ENCODE measurements around the gene GPR39. TPM values are rescaled to one million over a fixed set of nuclear protein-coding genes. Genes with fewer than 3 reads are reported as not detected.

The GPR39 gene
- total and polyA plus RNA-seq, 2 donors from 2014 or later = 4.9 to 8.7 TPM

DNA sequence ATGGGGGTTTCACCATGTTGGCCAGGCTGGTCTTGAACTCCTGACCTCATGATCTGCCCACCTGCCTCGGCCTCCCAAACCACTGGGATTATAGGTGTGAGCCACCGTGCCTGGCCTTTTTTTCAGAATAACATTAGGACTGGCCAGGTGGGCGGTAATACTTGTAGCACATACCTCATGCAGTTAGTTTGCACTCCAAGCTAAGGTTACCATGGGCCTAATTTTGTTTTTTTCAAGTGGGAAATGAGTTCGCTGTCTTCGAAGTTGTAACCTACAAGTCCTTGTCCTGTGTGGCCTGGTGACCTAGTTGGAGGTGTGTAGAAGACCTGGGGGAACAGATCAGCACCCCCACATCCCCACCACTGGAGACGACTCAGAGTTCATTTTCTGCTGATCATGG, 178.6 kb downstream of the GPR39 start:
- H3K9ac ChIP-seq (ENCODE audit: low read length in 3 of 3) = no peak overlapping the region
- H3K27me3 ChIP-seq (ENCODE audit: control insufficient read depth, insufficient read depth, low read length) = no peaks in the 10 kb centered on the region
- FAIRE-seq (no peak), DNase-seq (no peak)
- H3K4me1 ChIP-seq (ENCODE audit: control insufficient read depth in 2 of 3, insufficient read depth in 2 of 3, low read depth in 1 of 3, low read length in 3 of 3) = no peaks in the 10 kb centered on the region
- no peak overlapping the region for H3K27ac ChIP-seq (ENCODE audit: low read depth in 2 of 2, low read length in 2 of 2)
- H3K4me3 ChIP-seq (ENCODE audit: low read length in 3 of 3) = no peak overlapping the region
- no peaks in the 10 kb centered on the region for H3K9me3 ChIP-seq (ENCODE audit: control insufficient read depth in 2 of 3, insufficient read depth in 1 of 3, low read length in 3 of 3)
- intact Hi-C loops (cut with DNase I) = no loop called here
- TF ChIP-seq, protein P1, sequence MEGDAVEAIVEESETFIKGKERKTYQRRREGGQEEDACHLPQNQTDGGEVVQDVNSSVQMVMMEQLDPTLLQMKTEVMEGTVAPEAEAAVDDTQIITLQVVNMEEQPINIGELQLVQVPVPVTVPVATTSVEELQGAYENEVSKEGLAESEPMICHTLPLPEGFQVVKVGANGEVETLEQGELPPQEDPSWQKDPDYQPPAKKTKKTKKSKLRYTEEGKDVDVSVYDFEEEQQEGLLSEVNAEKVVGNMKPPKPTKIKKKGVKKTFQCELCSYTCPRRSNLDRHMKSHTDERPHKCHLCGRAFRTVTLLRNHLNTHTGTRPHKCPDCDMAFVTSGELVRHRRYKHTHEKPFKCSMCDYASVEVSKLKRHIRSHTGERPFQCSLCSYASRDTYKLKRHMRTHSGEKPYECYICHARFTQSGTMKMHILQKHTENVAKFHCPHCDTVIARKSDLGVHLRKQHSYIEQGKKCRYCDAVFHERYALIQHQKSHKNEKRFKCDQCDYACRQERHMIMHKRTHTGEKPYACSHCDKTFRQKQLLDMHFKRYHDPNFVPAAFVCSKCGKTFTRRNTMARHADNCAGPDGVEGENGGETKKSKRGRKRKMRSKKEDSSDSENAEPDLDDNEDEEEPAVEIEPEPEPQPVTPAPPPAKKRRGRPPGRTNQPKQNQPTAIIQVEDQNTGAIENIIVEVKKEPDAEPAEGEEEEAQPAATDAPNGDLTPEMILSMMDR (IDR thresholded peaks at IDR 0.05; ENCODE audit: borderline replicate concordance, extremely low read depth, insufficient read depth) = no peak
- H3K36me3 ChIP-seq (ENCODE audit: control insufficient read depth in 2 of 3, insufficient read depth in 3 of 3, low read length in 3 of 3) = no peaks in the 10 kb centered on the region

DNA sequence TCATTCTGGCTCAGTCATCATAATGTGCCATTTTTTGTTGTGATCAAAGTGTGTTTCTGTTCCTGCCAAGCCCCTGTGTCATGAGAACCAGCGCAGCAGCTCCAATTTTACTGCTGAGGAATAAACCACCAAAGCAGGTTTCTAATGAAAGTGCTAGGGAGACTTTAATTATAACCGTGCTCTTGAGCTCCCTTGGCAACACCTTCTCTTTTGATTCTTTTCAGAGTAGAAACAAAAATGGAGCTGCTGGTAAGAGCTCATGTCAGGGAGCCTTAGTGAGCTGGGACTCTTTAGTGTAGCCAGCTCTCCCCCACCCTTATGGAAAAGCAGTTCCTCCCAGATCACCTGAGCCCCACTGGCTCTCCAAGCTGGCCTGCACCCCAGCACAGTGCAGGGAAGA, 179.1 kb downstream of the GPR39 start:
- Histone ChIP-seq H3K36me3 (ENCODE audit: control insufficient read depth in 2 of 3, insufficient read depth in 3 of 3, low read length in 3 of 3) (no peaks in the 10 kb centered on the region), H3K4me1 (ENCODE audit: control insufficient read depth in 2 of 3, insufficient read depth in 2 of 3, low read depth in 1 of 3, low read length in 3 of 3) (no peaks in the 10 kb centered on the region), H3K9me3 (ENCODE audit: control insufficient read depth in 2 of 3, insufficient read depth in 1 of 3, low read length in 3 of 3) (no peaks in the 10 kb centered on the region), H3K4me3 (ENCODE audit: low read length in 3 of 3) (no peak overlapping the region), H3K27me3 (ENCODE audit: control insufficient read depth, insufficient read depth, low read length) (no peaks in the 10 kb centered on the region), H3K27ac (ENCODE audit: low read depth in 2 of 2, low read length in 2 of 2) (no peak overlapping the region), H3K9ac (ENCODE audit: low read length in 3 of 3) (no peak overlapping the region)
- FAIRE-seq = no peak
- intact Hi-C loops (cut with DNase I) = no loop called here
- DNase-seq = no peak
- TF ChIP-seq, protein P1 (IDR thresholded peaks at IDR 0.05; ENCODE audit: borderline replicate concordance, extremely low read depth, insufficient read depth) = no peak

DNA sequence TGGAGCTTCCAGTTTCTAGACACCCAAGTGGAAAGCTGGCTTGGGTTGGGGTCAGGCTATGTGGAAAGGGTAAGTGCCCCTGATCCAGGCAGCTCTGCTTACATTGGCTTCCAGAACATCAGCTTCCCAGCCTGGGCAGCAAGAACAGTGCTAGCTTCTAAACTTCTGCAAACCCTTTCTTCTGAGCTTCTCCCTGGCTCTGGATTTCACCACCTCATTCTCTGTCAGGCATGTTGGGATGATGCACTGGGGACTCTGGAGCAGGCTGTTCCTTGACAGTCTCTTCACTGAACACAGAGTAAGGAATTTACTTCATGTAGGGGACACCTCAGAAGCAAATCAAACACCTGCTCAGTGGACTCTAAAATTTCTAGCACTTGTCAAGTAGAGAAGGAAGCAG, 180.6 kb downstream of the GPR39 start:
- Histone ChIP-seq H3K27me3 (ENCODE audit: control insufficient read depth, insufficient read depth, low read length) (no peaks in the 10 kb centered on the region), H3K9ac (ENCODE audit: low read length in 3 of 3) (no peak overlapping the region), H3K9me3 (ENCODE audit: control insufficient read depth in 2 of 3, insufficient read depth in 1 of 3, low read length in 3 of 3) (no peaks in the 10 kb centered on the region), H3K4me1 (ENCODE audit: control insufficient read depth in 2 of 3, insufficient read depth in 2 of 3, low read depth in 1 of 3, low read length in 3 of 3) (no peaks in the 10 kb centered on the region), H3K36me3 (ENCODE audit: control insufficient read depth in 2 of 3, insufficient read depth in 3 of 3, low read length in 3 of 3) (no peaks in the 10 kb centered on the region), H3K4me3 (ENCODE audit: low read length in 3 of 3) (no peak overlapping the region), H3K27ac (ENCODE audit: low read depth in 2 of 2, low read length in 2 of 2) (no peak overlapping the region)
- FAIRE-seq = no peak
- intact Hi-C loops (cut with DNase I) = no loop called here
- TF ChIP-seq, protein P1 (IDR thresholded peaks at IDR 0.05; ENCODE audit: borderline replicate concordance, extremely low read depth, insufficient read depth) = no peak
- no peak for DNase-seq

DNA sequence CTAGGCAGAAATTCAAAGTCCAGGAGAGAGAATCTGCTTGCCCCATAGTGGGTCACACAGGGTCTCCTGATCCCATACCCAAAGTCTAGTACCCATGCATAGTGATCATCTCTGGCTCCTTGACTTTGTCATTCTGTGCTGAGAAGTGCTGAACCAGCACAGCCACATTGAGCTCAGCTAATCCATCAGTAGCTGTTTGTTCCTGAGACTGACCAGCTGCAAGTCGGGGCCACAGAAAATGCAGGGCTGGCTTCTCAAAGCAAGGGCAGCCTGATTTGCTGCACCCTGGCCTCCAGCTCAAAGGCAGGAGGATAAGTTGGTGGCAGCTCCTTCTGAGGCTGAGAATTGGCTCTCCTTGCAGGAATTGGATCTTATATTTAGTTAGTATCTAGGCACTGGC, 181.2 kb downstream of the GPR39 start:
- H3K27me3 ChIP-seq (ENCODE audit: control insufficient read depth, insufficient read depth, low read length) = no peaks in the 10 kb centered on the region
- no peak overlapping the region for H3K4me3 ChIP-seq (ENCODE audit: low read length in 3 of 3)
- no peaks in the 10 kb centered on the region for H3K9me3 ChIP-seq (ENCODE audit: control insufficient read depth in 2 of 3, insufficient read depth in 1 of 3, low read length in 3 of 3)
- H3K36me3 ChIP-seq (ENCODE audit: control insufficient read depth in 2 of 3, insufficient read depth in 3 of 3, low read length in 3 of 3) = no peaks in the 10 kb centered on the region
- TF ChIP-seq, protein P1 (IDR thresholded peaks at IDR 0.05; ENCODE audit: borderline replicate concordance, extremely low read depth, insufficient read depth) = no peak
- DNase-seq = no peak
- H3K4me1 ChIP-seq (ENCODE audit: control insufficient read depth in 2 of 3, insufficient read depth in 2 of 3, low read depth in 1 of 3, low read length in 3 of 3) = no peaks in the 10 kb centered on the region
- FAIRE-seq = no peak
- H3K9ac ChIP-seq (ENCODE audit: low read length in 3 of 3) = no peak overlapping the region
- no peak overlapping the region for H3K27ac ChIP-seq (ENCODE audit: low read depth in 2 of 2, low read length in 2 of 2)
- intact Hi-C loops (cut with DNase I) = no loop called here
